ENCODE data around the gene MIEF1. TPM values are rescaled to one million over a fixed set of nuclear protein-coding genes. Genes with fewer than 3 reads are reported as not detected.

MIEF1 gene
- total RNA-seq, 6 experiments from 2014 or later = 26.4 to 32.8 (median 28.7) TPM

- Mint-ChIP-seq H3K27ac (no peak overlapping the region), H3K4me1 (ENCODE audit: low read depth) (peaks cover 17% of the 10 kb centered on the region), H3K27me3 (ENCODE audit: insufficient read depth) (peaks cover 15% of the 10 kb centered on the region), H3K9me3 (no peaks in the 10 kb centered on the region), H3K4me3 (no peak overlapping the region), H3K36me3 (ENCODE audit: low read depth) (no peaks in the 10 kb centered on the region)
- TF ChIP-seq CTCF (IDR thresholded peaks at IDR 0.05) = no peak
- DNase-seq = no peak
These were observed 12.7 kb upstream of the MIEF1 start for GRCh38 chr22:39489094-39490068.

- Mint-ChIP-seq H3K27ac (no peak overlapping the region), H3K27me3 (ENCODE audit: insufficient read depth) (peaks cover 10% of the 10 kb centered on the region; the same call in 1 of the 2 replicates), H3K9me3 (no peaks in the 10 kb centered on the region), H3K4me1 (ENCODE audit: low read depth) (peaks cover 25% of the 10 kb centered on the region), H3K36me3 (ENCODE audit: low read depth) (no peaks in the 10 kb centered on the region), H3K4me3 (no peak overlapping the region)
- peak; percentile 57 for DNase-seq
- no peak for TF ChIP-seq CTCF (IDR thresholded peaks at IDR 0.05)
These were observed 11.8 kb upstream of the MIEF1 start for GRCh38 chr22:39490135-39490798.

- Mint-ChIP-seq H3K4me3 (no peak overlapping the region), H3K27ac (no peak overlapping the region), H3K9me3 (no peaks in the 10 kb centered on the region), H3K36me3 (ENCODE audit: low read depth) (no peaks in the 10 kb centered on the region), H3K27me3 (ENCODE audit: insufficient read depth) (peaks cover 10% of the 10 kb centered on the region; the same call in 1 of the 2 replicates), H3K4me1 (ENCODE audit: low read depth) (peaks cover 25% of the 10 kb centered on the region)
- no peak for DNase-seq
- TF ChIP-seq CTCF (IDR thresholded peaks at IDR 0.05) = no peak
These were observed 11.0 kb upstream of the MIEF1 start for GRCh38 chr22:39490966-39491680.

- no peak for DNase-seq
- Mint-ChIP-seq H3K4me1 (ENCODE audit: low read depth) (peaks cover 25% of the 10 kb centered on the region), H3K4me3 (no peak overlapping the region), H3K27me3 (ENCODE audit: insufficient read depth) (peaks cover 10% of the 10 kb centered on the region; the same call in 1 of the 2 replicates), H3K27ac (no peak overlapping the region), H3K36me3 (ENCODE audit: low read depth) (no peaks in the 10 kb centered on the region), H3K9me3 (no peaks in the 10 kb centered on the region)
- TF ChIP-seq CTCF (IDR thresholded peaks at IDR 0.05) = no peak
These were observed 10.4 kb upstream of the MIEF1 start for GRCh38 chr22:39491696-39492095.

- H3K4me1 Mint-ChIP-seq (ENCODE audit: low read depth) = peaks cover 25% of the 10 kb centered on the region
- H3K27ac Mint-ChIP-seq = no peak overlapping the region
- H3K27me3 Mint-ChIP-seq (ENCODE audit: insufficient read depth) = peaks cover 9% of the 10 kb centered on the region; the same call in 1 of the 2 replicates
- no peak overlapping the region for H3K4me3 Mint-ChIP-seq
- H3K36me3 Mint-ChIP-seq (ENCODE audit: low read depth) = no peaks in the 10 kb centered on the region
- no peaks in the 10 kb centered on the region for H3K9me3 Mint-ChIP-seq
- no peak for DNase-seq
- no peak for TF ChIP-seq CTCF (IDR thresholded peaks at IDR 0.05)
These were observed 9.9 kb upstream of the MIEF1 start for GRCh38 chr22:39492186-39492585.
